IMR-90 (cell line): ENCODE results near the gene TUBGCP6.

ENCODE experiments used
- BHLHE40 ChIP-seq: fragments of 150-350 bp; IDR thresholded peaks from 2 replicates; pipeline ENCODE4 v1.6.1; 2016; ENCODE audit warnings: mild to moderate bottlenecking, low read depth, low read length
- CEBPB ChIP-seq: IDR thresholded peaks from 2 replicates; pipeline ENCODE4 v1.6.1; 2012; ENCODE audit warnings: low read depth, low read length, improper control_type of control experiment
- CTCF ChIP-seq: conservative IDR thresholded peaks from 2 replicates; pipeline ENCODE4 v1.5.1; 2012; ENCODE audit warnings: mild to moderate bottlenecking, low read depth, low read length, improper control_type of control experiment
- ELK1 ChIP-seq: fragments of 150-350 bp; IDR thresholded peaks from 2 replicates; pipeline ENCODE4 v1.6.1; 2016; ENCODE audit warnings: low read depth, mild to moderate bottlenecking, low read length, moderate library complexity, borderline replicate concordance
- FOS ChIP-seq: fragments of 150-350 bp; IDR thresholded peaks from 2 replicates; pipeline ENCODE4 v1.6.1; 2016; ENCODE audit warnings: low read depth, low read length
- MAZ ChIP-seq: IDR thresholded peaks from 2 replicates; pipeline ENCODE4 v1.6.1; 2012; ENCODE audit warnings: low read depth, mild to moderate bottlenecking, low read length, improper control_type of control experiment, moderate library complexity, borderline replicate concordance
- POLR2A ChIP-seq: IDR thresholded peaks from 2 replicates; pipeline ENCODE4 v1.6.1; 2012; ENCODE audit warnings: mild to moderate bottlenecking, low read depth, low read length
- RAD21 ChIP-seq: IDR thresholded peaks from 2 replicates; pipeline ENCODE4 v1.6.1; 2012; ENCODE audit warnings: low read length, improper control_type of control experiment
- RCOR1 ChIP-seq: IDR thresholded peaks from 2 replicates; pipeline ENCODE4 v1.6.1; 2012; ENCODE audit warnings: mild to moderate bottlenecking, low read length, improper control_type of control experiment; ENCODE audit not compliant: insufficient replicate concordance
- SMC3 ChIP-seq: fragments of 150-350 bp; IDR thresholded peaks from 2 replicates; pipeline ENCODE4 v1.6.1; 2016; ENCODE audit warnings: low read depth, mild to moderate bottlenecking, antibody characterized with exemption, low read length, moderate library complexity
- TF ChIP-seq, protein P1 (sequence below): fragments of 150-350 bp; IDR thresholded peaks from 2 replicates; pipeline ENCODE4 v1.6.1; 2017; ENCODE audit warnings: mild to moderate bottlenecking, antibody characterized with exemption, low read length, low read depth

GRCh38 chr22:50184902-50185374 lies 59.9 kb downstream of the TUBGCP6 start:
- TF ChIP-seq RAD21 (no peak), CTCF (no peak), POLR2A (no peak), BHLHE40 (no peak), CEBPB (no peak), FOS (no peak), RCOR1 (no peak), MAZ (no peak), ELK1 (no peak), SMC3 (no peak)
- TF ChIP-seq, protein P1, sequence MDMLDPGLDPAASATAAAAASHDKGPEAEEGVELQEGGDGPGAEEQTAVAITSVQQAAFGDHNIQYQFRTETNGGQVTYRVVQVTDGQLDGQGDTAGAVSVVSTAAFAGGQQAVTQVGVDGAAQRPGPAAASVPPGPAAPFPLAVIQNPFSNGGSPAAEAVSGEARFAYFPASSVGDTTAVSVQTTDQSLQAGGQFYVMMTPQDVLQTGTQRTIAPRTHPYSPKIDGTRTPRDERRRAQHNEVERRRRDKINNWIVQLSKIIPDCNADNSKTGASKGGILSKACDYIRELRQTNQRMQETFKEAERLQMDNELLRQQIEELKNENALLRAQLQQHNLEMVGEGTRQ, result no peak
